CD4-positive, alpha-beta T cell treated with Interleukin-12 subunit alpha and Interleukin-12 subunit beta, for 1 hour (primary cell): ENCODE data around the gene SH3BP5.
A peak's percentile ranks its signal among the peaks of the same experiment; 100 is the strongest.

Source experiments
- DNase-seq: peaks from one replicate; pipeline ENCODE4 v3.0.0-alpha.2; 2020

SH3BP5 gene

DNA sequence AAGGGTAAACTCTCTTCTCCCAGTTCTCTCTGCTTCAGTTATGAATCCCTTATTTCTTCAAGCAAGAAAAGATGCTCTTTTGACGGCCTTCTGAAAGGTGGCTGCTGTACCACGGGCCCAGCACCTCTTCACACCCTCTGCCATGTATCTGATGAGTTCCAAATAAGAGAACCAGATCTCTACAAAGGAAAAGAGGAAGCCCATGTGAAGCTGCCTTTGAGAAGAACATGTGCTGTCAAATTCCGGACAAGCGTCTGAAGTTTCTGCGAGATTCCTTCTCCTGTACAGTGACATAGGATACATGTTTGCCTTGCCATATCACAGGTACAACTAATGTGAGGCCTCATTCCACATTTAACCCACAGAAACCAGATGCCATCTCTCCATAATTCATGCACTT lies 59.2 kb downstream of the SH3BP5 start:
- no peak for DNase-seq

DNA sequence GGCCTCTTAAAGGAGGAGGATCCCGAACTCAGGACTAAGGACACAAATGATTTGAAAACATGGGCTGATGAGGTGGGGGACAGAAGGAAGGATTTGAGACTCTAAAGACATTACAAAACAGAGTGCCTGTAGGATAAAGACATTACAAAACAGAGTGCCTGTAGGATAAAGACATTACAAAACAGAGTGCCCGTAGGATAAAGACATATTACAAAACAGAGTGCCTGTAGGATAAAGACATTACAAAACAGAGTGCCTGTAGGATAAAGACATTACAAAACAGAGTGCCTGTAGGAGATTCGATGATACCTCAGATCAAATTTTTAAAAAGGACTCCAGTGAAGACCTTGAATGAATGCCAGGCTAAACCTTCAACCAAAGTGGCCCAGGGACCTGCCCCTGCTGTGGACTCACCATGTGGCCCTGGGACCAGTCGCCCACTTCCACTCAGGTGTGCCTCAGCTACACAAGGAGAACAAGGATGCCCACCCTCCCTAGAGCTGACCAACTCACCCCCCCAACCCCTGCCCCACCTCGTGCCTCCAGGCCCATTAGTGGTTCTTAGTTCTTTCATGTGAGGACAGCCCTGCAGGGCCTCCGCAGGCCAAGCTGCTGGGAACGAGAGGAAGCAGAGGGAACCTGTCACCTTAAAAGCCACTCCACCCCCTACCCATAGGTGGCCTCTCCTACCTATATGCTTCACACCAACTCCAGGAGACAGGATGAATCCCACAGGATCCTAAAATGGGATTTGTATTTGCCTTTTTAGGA lies 59.8 kb downstream of the SH3BP5 start:
- no peak for DNase-seq

DNA sequence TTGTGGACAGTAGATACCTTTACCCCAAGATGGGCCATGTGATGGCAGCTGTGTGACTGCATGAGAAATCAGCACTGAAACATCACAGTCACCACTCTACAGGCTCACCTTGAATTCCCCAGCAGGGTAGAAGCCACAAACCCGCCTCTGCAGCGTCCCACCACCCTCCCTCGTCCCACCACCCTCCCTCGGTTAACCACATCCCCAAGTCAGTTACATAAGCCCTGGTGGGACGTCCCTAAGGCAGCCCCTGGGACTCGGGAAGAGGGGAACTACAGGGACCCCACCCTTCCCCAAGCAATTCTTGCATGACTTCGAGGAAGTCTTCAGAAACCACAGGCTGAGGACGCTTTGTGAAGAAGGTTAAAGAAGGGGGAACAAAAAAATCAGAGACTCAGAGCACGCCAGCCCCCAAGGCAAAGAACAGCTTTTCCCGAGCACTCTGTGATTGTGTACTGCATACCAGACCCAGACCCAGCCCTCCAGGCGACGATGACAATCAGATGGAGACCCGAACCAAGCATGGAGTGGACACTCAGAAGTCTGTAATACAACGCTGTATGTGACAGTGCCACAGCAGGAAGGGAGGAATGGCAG lies 60.5 kb downstream of the SH3BP5 start:
- DNase-seq: peak; percentile 92

DNA sequence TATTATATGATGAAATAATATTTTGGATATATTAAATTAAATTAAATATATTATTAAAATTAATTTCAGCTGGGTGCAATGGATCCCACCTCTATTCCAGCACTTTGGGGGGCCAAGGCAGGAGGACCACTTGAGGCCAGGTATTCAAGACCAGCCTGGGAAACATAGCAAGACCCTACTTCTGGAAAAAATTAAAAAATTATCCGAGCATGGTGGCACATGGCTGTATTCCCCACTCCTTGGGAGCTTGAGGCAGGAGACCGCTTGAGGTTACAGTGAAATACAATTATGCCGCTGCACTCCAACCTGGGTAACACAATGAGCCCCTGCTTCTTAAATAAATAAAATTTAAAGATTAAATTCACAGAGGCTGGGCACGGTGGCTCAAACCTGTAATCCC lies 61.4 kb downstream of the SH3BP5 start:
- DNase-seq: no peak

DNA sequence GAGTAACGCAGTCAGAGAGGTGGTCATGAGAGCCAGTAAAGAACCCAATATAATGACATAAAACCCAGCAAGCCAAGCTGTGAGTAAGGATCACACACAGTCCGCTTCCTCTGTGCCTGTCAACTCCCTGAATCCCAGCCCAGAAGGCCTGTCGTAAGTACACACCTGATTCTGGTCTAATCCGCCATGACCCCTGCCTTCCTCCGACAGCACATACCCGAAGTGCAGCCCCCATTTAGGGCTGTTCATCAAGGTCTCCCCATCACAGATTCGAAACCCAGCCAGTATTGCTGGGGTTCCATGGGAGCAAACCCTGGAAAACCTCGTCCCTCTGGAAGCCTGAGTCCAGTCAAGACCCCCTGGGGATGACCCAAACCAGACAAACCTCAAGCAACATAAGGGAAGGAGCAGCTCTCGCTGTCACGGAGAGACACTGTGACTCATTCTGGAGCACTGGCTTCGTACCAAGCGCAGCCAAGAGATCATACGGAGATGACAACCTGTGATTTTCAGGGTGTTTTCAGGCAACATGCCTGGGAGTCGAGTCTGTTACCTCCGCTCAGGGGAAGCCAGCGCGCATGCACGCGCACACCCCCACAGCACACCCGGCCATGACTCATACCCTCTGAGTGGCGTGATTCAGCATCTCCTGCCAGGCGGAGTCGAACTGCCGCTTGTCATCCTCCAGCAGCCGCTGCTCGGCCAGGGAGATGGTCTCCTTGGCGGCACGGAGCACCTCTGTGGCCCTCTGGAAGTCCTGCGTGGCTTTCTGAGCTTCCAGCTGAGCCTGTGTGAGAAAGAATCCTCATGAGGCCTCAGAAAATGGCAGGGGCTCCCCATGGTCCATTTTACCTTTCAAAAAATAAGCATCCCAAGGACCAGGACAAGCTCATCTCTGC lies 63.0 kb downstream of the SH3BP5 start:
- peak; percentile 88 for DNase-seq

DNA sequence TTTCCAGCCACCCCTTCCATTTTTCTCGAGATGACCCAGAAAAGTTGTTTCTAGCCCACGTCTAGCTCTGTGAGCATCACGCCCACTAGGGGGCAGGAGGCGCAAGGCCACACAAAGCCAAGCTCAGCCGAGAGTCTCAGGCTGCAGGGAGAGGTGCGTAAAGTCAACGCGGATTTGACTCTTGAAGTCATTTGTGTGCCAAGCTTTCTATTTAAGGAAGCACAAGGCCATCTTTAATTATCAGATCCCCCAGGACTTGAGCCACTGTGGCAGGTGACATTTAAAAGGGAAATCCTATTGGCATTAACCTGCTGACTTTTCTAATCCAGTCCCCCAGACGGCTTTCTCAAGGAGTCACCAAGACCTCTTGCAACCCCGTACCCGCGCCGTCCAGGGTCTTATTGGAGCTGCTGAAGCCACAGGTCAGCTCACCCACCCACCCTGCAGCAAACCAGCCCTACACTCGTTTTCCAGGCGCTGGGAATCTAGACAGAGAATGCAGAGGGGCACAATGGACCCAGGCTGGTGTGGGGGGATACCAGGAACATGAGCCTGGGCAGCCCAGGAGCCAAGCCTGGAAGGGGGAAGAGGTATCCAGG lies 64.3 kb downstream of the SH3BP5 start:
- peak; percentile 87 for DNase-seq

DNA sequence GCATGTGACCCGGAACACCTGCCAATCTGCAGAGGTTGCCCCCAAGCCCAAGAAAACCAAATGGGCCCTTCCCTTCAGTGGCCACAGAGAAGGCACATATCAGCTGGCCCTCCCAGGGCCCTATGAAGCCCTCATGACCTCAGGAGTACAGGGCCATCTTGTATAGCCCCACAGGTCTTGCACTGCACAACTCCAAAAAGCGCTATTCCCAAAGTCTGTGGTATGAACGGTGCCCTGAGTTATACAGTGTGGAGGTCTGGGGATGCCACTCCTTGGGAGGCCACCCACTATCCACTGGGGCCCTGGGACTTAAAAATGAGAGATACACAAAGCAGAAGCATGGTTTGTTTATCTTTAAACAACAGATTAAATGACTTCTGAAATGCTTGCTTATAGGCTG lies 64.9 kb downstream of the SH3BP5 start:
- DNase-seq: no peak

DNA sequence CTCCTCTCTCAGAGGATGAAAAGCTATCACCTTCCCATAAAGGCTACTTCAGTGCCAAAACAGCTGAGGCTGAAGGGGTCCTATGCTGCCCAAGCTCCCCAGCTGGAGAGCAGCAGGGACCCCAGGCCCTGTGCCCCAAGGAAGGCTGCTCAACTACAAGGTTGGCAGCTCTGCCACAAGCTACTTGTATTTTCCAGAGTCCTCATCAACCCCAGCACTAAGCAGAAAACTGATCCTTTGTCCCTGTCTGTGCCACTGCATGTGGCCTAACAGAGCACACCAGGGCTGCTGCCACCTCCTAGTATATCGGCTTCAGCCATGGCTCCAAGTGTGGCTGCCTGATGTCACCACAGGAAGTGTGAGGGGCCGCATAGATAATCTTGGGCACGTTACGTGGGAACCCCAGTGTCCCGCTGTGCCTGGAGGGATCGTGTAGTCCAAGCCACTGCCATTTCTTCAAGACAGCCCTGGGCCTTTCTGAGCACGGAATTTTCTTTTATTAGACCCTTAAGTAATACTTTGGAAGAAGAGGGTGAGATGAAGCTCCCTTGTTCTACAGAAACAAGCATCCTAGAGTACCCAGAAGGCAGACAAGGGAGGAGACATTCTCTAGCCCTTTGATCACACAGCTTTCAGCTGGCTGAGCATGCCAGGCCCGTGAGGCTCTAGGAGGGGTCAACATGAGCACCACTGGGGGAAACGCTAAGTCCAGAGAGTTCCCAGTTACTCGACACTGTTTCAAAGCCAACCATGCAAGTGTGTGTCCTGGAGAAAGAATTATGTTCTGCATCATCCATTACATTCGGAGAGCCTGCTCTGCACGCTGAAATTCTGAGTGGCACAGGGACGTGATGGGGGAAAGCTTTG lies 65.6 kb downstream of the SH3BP5 start:
- DNase-seq: no peak

DNA sequence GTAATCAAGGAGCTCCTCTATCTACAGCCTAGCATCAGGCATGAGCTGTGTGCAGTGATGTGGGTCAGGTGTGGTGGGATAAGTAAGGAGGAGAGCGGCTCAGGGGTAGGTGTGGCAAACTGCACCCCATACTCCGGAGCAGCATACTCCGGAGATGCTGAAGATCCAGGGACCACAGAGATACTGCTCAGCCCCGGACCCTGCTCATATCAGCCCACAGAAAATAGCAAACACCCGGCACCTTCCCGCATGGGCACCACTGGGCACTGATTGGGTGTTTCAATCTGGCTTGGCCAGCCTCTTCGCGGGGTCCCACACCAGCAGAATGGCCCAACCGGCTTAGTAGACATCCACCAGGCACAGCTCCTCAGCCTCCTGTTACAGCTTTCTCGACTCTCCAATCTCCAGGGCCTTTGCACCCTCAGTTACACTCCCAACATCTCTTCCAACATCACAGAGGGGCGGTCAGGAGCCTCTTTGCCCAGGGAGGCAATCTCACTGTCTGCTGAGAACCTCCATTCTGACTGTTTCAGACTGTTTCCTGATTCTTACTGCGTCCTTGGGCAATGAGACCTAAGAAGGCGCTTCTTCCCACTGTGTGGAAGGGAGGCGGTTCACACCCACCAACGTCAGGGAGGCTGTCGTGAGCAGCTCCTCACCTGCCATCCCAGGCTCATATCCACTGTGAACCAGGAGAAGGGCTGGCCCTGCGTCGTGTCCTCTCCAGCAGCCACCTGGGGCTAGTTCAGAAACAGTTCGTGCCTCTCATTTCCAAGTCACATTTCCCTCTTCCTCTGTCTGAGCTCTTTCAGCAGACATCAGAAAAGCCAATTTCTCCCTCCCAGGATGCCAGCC lies 66.5 kb downstream of the SH3BP5 start:
- no peak for DNase-seq

DNA sequence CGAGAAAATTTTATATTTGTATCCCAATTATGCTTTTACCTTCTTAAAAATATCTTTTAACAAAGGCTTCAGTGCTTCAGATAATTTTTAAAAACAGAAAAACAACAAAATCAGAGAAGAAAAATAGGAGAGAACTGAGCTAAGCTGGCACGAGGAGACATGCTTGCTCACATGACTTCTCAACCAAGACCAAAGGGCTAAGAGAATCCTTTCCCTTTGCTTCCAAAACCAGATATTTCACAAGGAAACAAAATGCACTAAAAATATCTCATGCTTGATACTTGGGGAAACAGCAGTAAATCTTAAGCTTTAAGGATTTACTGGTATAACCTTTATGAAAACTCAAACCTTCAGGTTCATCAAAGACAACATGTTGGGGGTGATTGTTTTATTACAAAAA lies 67.9 kb downstream of the SH3BP5 start:
- DNase-seq: no peak

DNA sequence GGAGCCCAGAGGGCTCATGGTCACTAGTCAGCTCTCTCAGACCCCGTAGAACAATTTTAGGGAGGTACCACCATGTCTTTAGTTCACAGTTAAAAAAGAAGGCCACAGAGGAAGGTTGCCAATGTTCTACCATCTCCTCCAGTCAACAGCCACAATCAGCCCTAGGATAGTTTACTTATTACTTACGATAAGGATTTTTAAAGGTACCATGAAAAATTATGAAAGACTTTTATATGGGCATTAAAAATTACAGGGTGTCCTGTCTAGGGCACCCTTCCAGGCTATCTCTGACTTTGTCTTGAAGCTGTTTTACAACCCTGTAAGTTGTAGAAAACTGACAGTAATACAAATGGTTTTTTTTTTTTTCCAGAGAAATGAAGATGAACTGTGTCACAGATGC lies 68.5 kb downstream of the SH3BP5 start:
- no peak for DNase-seq

DNA sequence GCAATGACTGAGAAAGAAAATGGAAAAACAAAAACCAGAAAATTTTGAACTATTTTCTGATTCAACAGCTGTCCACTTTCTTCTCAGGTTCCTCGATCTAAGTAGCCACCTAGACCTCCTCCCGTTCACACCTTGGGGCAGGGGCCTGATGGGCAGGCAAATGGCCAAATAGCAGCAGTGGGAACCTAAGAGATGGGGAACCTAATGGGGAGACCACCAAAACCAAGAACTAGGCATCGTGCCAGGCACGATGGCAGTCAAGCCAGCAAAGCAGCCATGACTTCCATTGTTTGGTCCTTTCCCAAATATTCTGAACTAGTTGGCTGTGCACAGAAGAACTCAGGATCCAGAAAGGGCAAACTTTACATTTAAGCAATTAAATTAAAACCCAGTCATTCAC lies 69.3 kb downstream of the SH3BP5 start:
- DNase-seq: no peak

DNA sequence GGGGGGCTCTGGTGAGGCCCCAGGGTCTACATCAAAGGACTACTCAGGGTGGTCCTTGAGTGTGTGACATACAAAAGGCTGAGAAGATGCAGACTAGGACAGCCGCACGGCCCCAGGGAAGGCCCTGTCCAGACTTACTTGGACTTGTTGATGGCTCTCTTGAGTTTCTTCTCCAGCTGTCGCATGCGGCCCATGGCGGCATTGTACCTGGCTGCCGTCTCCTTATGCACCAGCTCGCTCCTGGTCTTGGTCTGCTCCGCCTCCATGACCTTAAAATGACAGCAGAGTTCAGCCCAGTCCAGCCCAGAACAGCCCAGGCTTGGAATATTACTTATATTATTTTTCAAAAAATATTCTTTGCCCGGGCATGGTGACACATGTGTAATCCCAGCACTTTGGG lies 70.4 kb downstream of the SH3BP5 start:
- DNase-seq: no peak

DNA sequence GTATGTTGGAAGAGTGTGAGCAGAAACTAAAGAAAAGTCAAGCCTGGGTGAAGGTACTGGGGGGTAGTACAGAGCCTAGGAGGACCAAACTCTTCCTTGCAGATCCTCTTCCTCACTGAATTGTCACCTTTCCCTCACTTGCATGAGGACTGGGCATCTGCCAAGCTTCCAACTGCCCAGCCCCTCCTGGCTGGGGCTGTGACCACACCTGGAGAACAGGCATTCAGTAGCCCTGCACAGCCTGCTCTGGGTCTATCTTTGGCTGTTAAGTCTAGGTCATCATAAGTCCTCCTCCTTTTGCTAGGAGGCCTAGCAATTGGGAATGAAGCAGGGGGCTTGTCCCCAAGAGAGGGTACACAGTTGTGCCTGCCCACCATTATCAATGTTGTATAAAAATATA lies 71.1 kb downstream of the SH3BP5 start:
- no peak for DNase-seq

DNA sequence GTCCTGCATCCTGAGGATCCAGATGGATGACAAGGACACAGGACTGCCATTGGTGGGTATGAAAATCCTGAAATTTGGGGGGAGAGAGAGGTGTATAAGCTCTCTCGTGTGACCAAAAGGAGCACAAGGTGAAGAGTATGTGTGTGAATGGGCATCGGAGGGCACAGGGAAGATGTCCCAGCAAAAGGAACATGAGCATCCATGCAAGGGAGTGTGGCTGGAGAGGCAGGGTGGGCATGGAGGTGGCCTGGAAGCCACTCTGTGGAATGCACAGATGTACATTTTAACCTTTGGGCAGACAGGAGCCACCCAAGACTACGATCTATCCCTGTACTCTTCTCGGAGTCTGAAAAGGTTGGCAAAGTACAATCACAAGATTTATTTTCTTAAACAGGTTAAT lies 71.9 kb downstream of the SH3BP5 start:
- no peak for DNase-seq

DNA sequence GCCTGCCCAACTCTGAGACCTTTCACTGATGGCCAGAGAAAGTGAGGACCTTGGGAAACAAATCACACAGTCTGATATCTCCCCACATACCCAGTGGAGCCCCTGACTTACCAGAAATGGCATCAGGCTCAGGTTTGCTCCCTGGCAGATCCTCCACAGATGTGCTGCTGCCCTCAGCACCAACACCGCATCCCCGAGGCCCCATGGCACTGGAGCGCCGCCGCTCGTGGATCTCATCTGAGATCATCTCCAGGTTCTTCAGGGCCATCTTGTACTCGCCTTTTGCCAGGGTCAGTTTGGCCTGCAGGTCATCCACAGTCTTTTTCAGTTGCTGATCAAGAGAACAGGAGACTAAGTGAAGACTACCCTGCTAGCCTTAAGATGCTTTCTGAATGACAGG lies 73.7 kb downstream of the SH3BP5 start:
- no peak for DNase-seq

DNA sequence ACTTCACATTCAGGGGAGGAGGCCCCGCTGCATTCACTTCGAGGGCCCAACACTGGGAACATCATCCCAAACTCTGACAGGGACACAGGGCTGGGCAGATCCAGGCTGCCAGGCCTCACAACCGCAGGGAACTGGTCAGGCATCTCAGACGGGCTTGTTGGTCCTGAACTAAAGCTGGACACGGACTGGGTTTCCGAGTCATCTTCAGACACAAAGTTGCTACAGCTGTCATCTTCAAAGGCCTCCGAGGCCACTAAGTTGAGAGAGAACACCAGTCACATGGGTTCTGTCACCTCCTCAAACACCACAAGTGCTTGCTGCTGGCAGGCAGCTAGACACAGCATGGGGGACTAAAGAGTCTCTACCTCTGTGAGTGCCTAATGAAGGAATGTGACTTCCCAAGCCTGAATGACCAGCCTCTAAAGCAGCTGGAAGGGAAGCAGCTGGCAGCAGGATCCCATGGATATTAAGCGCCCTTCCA lies 75.5 kb downstream of the SH3BP5 start:
- DNase-seq: no peak

DNA sequence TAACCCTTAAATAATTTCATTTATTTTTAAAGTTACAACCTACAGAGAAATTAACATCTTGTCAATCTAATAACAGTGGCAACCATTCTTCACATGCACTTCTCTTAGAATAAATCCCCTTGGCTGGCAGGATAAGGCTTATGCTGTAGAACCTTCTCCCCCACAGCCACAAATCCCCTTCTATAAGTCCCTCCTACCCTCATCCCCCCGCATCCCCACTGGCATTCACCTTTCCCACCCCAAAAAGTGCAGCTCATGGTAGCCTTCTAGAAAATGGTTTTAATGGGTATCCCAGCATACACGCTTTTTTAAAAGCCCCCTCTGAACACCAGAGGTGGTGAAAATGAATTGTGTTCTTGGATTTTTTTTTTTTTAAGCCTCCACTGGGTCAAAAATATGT lies 77.2 kb downstream of the SH3BP5 start:
- no peak for DNase-seq

DNA sequence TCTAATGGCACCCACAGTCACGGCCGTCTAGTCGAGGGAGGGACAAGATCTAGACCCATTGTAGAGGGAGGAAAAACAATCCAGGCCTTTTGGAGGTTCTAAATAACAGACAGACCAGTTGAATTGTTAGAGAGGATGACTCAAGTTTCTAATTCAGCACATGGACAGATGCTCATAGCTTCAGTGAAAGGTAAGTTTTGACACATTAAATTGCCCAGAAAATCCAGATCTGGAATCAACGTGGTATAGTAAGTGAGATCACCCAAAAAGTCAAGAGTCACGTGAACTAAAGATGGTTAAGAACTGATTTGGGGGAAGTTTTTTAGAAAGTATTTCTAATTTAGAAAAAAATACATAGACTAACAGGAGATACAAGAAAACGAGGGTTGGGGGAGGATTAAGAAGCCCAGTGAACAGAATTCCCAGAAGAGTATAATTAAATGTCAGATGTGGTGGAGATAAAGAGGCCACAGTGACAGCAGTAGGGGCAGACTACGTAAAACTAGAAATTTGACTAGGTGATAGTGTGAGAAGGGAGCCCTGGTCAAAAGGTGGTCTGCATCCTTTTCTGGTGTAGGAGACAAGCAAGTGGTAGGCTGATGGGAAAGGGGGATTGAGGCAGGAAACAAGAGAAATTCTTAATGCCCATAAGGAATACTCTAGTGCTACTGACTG lies 79.2 kb downstream of the SH3BP5 start:
- no peak for DNase-seq

DNA sequence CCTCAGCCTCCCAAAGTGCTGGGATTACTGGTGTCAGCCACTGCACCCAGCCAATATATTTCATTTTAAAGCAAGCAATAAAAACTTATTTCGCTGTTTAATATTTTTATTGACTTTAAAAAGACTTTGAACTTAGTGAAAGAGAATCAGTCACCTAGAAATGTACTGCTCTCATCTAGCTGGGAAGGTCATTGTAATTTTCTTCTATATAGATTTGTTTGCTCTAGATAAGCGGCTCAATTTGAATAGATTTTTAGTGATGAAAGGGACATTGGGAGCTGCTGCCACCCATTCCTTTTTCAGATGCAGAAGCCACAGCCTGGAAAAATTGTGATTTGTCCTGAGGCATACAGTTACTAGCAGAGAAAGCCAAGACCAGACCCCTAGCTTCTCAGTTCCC lies 86.2 kb downstream of the SH3BP5 start:
- DNase-seq: no peak
